ENCODE data around the gene INPP1.
"Not testable (repeated sequence)": the region's sequence is repeated elsewhere in the genome, so short reads cannot be mapped to it uniquely, and the experiment has no call there.

The INPP1 gene

DNA sequence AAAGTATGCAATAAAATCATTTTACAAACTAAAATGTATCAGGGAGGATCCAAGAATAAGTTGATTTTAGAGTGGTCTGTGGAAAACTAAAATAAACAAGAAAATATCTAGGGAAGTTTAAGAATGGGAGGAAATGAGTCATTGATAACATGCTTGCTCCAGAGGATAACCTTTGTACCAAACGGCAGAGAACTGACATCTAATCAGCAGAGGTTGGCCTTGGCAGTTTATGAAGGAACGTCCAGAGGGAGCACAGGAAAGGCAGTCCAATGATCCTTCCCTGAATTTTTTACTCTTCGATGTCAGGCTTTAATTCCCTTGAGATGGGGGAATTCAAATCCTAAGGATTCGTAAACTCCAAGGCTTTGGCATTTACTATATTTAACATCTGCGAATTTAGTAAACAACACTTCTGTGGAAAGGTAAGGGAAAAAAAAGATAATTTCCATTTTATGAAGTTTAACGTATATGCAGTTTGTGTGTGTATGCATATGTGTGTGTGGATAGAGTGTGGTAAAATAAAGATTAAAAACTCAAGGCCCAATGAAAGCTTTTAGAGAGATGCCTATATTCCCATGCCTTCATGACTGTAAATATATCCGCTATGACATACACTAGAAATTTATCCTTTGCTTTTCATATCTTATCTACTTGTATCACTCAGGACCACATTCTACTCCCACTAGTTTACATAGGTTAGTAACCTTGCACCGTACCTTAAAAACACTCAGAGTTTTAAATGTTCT lies 8.7 kb upstream of the INPP1 start:
- no peak overlapping the region for H3K9ac ChIP-seq (ENCODE audit: low read length)

DNA sequence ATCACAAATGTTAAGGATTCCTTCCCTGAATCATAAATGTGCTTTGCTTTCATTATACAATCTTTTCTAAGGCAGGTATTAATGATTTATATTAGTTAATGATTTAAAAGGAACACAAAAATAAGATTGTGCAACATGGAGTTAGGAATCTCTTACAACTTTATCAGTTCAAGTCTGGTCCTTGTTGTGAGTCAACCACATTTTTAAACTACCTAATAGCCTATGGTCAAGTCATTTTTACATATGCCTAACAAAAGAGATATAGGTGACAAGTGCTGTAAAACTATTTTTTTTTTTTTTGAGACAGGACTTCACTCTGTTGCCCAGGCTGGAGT lies 8.2 kb upstream of the INPP1 start:
- H3K4me3 ChIP-seq (ENCODE audit: low read length) = no peak overlapping the region
- H3K27me3 ChIP-seq (ENCODE audit: control insufficient read depth, insufficient read depth, low read length) = no peaks in the 10 kb centered on the region
- no peak overlapping the region for H3K27ac ChIP-seq (ENCODE audit: low read length)
- no peak overlapping the region for H3K9ac ChIP-seq (ENCODE audit: low read length)
- H3K36me3 ChIP-seq (ENCODE audit: control insufficient read depth, low read depth, low read length) = no peaks in the 10 kb centered on the region
- no peaks in the 10 kb centered on the region for H3K4me1 ChIP-seq (ENCODE audit: control insufficient read depth, low read depth, low read length)
- H3K9me3 ChIP-seq (ENCODE audit: control insufficient read depth, low read depth, low read length) = no peaks in the 10 kb centered on the region

More for the DNA sequence above, 8.7 kb upstream of the INPP1 start:
- H3K4me3 ChIP-seq (ENCODE audit: low read length) = no peak overlapping the region
- H3K27me3 ChIP-seq (ENCODE audit: control insufficient read depth, insufficient read depth, low read length) = no peaks in the 10 kb centered on the region
- H3K36me3 ChIP-seq (ENCODE audit: control insufficient read depth, low read depth, low read length) = no peaks in the 10 kb centered on the region
- H3K9me3 ChIP-seq (ENCODE audit: control insufficient read depth, low read depth, low read length) = no peaks in the 10 kb centered on the region
- no peaks in the 10 kb centered on the region for H3K4me1 ChIP-seq (ENCODE audit: control insufficient read depth, low read depth, low read length)
- H3K27ac ChIP-seq (ENCODE audit: low read length) = no peak overlapping the region

DNA sequence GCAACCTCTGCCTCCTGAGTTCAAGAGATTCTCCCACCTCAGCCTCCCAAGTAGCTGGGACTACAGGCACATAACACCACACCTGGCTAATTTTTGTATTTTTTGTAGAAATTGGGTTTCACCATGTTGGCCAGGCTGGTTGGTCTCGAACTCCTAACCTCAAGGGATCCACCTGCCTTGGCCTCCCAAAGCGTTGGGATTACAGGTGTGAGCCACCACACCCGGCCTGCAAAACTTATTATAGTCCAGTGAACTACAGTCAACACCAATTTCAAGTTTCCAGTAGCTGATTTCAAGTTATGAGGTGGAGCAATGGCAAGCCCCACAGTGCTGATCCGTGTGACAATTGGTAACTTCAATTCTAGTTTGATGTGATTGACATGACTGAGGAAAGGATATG lies 7.8 kb upstream of the INPP1 start:
- H3K36me3 ChIP-seq (ENCODE audit: control insufficient read depth, low read depth, low read length); H3K27me3 ChIP-seq (ENCODE audit: control insufficient read depth, insufficient read depth, low read length); H3K9me3 ChIP-seq (ENCODE audit: control insufficient read depth, low read depth, low read length); H3K4me3 ChIP-seq (ENCODE audit: low read length); H3K9ac ChIP-seq (ENCODE audit: low read length); H3K4me1 ChIP-seq (ENCODE audit: control insufficient read depth, low read depth, low read length); H3K27ac ChIP-seq (ENCODE audit: low read length): not testable (repeated sequence)

DNA sequence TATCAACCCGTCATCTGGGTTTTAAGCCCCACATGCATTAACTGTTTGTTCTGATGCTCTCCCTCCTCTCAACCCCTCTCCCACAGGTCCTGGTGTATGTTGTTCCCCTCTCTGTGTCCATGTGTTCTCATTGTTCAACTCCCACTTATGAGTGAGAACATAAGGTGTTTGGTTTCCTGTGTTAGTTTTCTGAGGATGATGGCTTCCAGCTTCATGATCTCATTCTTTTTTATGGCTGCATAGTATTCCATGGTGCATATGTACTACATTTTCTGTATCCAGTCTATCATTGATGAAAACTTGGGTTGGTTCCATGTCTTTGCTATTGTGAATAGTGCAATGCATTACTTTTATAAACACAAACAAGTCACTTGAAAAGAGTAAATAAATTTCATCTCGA lies 7.0 kb upstream of the INPP1 start:
- Histone ChIP-seq H3K36me3 (ENCODE audit: control insufficient read depth, low read depth, low read length) (no peaks in the 10 kb centered on the region), H3K9ac (ENCODE audit: low read length) (no peak overlapping the region), H3K4me1 (ENCODE audit: control insufficient read depth, low read depth, low read length) (peaks cover 6% of the 10 kb centered on the region), H3K4me3 (ENCODE audit: low read length) (no peak overlapping the region), H3K9me3 (ENCODE audit: control insufficient read depth, low read depth, low read length) (no peaks in the 10 kb centered on the region), H3K27ac (ENCODE audit: low read length) (no peak overlapping the region), H3K27me3 (ENCODE audit: control insufficient read depth, insufficient read depth, low read length) (no peaks in the 10 kb centered on the region)

DNA sequence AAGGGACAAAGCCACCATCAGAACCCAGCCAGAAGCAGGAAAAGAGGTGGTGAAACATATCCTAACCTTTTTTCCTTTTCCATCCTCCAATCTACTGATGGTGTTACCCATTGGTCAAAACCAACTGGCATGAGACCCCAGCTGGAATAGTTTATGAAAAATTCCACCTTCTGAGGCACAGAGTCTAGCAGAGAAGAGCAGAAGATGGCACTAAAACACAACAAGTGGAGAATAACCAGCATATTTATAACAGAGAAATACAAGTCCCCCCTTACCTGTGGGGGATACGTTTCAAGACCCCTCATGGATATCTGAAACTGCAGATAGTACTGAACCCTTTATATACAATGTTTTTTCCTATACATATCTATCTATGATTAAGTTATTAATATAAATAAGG lies 4.9 kb upstream of the INPP1 start:
- Histone ChIP-seq H3K9ac (ENCODE audit: low read length) (no peak overlapping the region), H3K4me1 (ENCODE audit: control insufficient read depth, low read depth, low read length) (peaks cover 6% of the 10 kb centered on the region), H3K27me3 (ENCODE audit: control insufficient read depth, insufficient read depth, low read length) (peaks cover 12% of the 10 kb centered on the region), H3K9me3 (ENCODE audit: control insufficient read depth, low read depth, low read length) (no peaks in the 10 kb centered on the region), H3K36me3 (ENCODE audit: control insufficient read depth, low read depth, low read length) (no peaks in the 10 kb centered on the region), H3K27ac (ENCODE audit: low read length) (no peak overlapping the region), H3K4me3 (ENCODE audit: low read length) (no peak overlapping the region)

DNA sequence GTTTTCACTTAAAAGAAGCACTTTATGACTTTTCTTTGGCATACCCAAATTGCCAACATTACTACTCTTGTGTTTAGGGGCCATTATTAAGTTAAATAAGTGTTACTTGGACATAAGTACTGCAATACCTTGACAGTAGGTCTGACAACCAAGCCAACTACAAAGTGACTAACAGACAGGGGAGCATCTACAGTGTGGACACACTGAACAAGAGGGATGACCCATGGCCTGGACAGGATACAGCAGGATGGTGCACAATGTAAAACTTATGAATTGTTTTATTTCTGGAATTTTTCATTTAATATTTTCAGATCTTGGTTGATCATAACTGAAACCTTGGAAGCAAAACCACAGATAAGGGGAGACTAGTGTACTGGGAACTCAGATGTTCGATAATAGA lies 4.0 kb upstream of the INPP1 start:
- Histone ChIP-seq H3K27ac (ENCODE audit: low read length) (no peak overlapping the region), H3K9ac (ENCODE audit: low read length) (no peak overlapping the region), H3K4me3 (ENCODE audit: low read length) (no peak overlapping the region), H3K27me3 (ENCODE audit: control insufficient read depth, insufficient read depth, low read length) (peaks cover 20% of the 10 kb centered on the region), H3K9me3 (ENCODE audit: control insufficient read depth, low read depth, low read length) (no peaks in the 10 kb centered on the region), H3K36me3 (ENCODE audit: control insufficient read depth, low read depth, low read length) (no peaks in the 10 kb centered on the region), H3K4me1 (ENCODE audit: control insufficient read depth, low read depth, low read length) (peaks cover 8% of the 10 kb centered on the region)

DNA sequence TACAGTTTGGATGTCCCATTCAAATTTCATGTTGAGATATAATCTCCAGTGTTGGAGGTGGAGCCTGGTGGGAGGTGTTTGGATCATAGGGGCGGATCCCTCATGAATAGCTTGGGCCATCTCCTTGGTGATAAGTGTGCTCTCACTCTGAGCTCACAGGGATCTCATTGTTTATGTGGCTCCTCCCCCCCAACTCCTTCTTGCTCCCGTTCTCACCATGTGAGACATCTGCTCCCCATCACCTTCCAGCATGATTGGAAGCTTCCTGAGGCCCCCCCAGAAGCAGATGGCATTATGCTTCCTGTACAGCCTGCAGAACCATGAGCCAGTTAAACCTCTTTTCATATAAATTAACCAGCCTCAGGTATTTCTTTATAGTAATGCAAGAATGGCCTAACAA lies 3.0 kb upstream of the INPP1 start:
- H3K9me3 ChIP-seq (ENCODE audit: control insufficient read depth, low read depth, low read length) = no peaks in the 10 kb centered on the region
- no peak overlapping the region for H3K9ac ChIP-seq (ENCODE audit: low read length)
- peaks cover 12% of the 10 kb centered on the region for H3K4me1 ChIP-seq (ENCODE audit: control insufficient read depth, low read depth, low read length)
- no peak overlapping the region for H3K4me3 ChIP-seq (ENCODE audit: low read length)
- H3K27me3 ChIP-seq (ENCODE audit: control insufficient read depth, insufficient read depth, low read length) = peaks cover 27% of the 10 kb centered on the region
- H3K27ac ChIP-seq (ENCODE audit: low read length) = no peak overlapping the region
- H3K36me3 ChIP-seq (ENCODE audit: control insufficient read depth, low read depth, low read length) = no peaks in the 10 kb centered on the region

DNA sequence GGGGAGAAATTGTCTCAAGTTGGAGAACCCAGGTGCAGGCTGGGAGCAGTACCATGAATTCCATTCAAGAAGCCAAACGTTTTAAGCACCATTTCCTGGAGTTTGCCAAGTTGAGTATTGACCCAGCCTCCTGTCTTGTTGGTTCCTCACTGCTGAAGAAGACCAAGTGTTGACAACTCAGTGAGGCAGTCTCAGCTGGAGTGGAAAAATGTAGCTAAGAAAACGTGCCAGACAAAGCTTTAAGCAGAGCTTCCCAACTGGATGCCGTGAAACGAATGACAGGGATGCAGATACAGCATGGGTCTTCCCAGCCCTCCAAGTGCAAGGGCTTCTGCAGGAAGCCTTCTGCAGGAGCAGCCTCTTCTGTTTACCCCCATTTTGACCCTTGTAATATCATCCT lies 778 bp upstream of the INPP1 start:
- Histone ChIP-seq H3K4me3 (ENCODE audit: low read length) (no peak overlapping the region), H3K36me3 (ENCODE audit: control insufficient read depth, low read depth, low read length) (no peaks in the 10 kb centered on the region), H3K27me3 (ENCODE audit: control insufficient read depth, insufficient read depth, low read length) (peaks cover 27% of the 10 kb centered on the region), H3K4me1 (ENCODE audit: control insufficient read depth, low read depth, low read length) (peaks cover 12% of the 10 kb centered on the region), H3K27ac (ENCODE audit: low read length) (no peak overlapping the region), H3K9ac (ENCODE audit: low read length) (no peak overlapping the region), H3K9me3 (ENCODE audit: control insufficient read depth, low read depth, low read length) (no peaks in the 10 kb centered on the region)

DNA sequence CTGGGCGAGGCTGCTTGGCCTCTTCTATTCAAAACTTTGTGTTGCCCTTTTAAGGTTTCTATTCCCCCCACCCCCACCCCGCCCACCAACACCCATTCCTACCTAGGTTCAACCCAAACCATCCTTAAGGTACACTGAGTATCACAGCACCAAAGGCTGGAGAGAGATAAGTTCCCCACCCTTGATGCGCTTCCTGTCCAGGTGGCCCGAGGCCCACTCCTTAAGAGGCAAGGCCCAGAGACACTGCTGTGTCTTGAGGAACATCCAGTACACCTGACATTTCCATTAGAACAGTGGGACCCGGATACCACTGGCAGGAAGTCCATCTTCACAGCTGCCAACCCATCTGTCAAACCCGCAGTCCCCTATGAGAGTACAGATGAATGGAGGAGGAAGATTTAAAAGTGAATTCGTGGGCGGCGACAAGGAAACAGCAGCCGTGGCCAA lies 277 bp upstream of the INPP1 start:
- Histone ChIP-seq H3K27me3 (ENCODE audit: control insufficient read depth, insufficient read depth, low read length) (peaks cover 27% of the 10 kb centered on the region), H3K9me3 (ENCODE audit: control insufficient read depth, low read depth, low read length) (no peaks in the 10 kb centered on the region), H3K4me1 (ENCODE audit: control insufficient read depth, low read depth, low read length) (peaks cover 12% of the 10 kb centered on the region), H3K36me3 (ENCODE audit: control insufficient read depth, low read depth, low read length) (no peaks in the 10 kb centered on the region), H3K9ac (ENCODE audit: low read length) (no peak overlapping the region), H3K4me3 (ENCODE audit: low read length) (peak overlapping the region; percentile 71), H3K27ac (ENCODE audit: low read length) (no peak overlapping the region)

DNA sequence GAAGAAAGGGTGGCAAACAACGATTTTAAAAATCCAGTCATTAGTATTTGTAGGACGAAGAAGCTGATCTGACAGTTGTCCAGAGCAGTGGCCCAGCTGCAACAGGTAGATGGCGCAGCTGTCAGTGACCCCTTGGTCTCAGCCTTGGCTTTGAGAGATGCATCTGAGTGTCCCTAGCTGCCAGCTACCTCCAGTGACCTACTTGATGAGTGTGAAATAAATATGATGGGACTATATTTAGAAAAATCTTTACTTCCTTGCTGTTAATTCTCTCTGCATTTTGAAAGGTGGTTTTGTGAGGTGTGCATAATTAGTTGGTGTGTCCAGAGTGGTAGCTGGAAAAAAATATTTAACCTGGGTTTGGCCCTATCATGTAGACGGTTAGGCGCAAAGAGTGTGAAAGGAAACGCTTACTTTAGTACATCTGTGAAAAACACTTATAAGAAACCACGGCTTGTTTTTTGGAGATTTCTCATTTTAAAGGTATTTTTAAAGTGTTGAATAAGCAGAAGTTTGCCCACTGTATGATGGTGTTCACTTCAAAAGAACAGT lies 963 bp downstream of the INPP1 start:
- no peak overlapping the region for H3K9ac ChIP-seq (ENCODE audit: low read length)
- no peaks in the 10 kb centered on the region for H3K36me3 ChIP-seq (ENCODE audit: control insufficient read depth, low read depth, low read length)
- H3K27me3 ChIP-seq (ENCODE audit: control insufficient read depth, insufficient read depth, low read length) = peaks cover 27% of the 10 kb centered on the region
- H3K4me1 ChIP-seq (ENCODE audit: control insufficient read depth, low read depth, low read length) = peaks cover 12% of the 10 kb centered on the region
- H3K27ac ChIP-seq (ENCODE audit: low read length) = no peak overlapping the region
- H3K9me3 ChIP-seq (ENCODE audit: control insufficient read depth, low read depth, low read length) = no peaks in the 10 kb centered on the region
- peak overlapping the region; percentile 71 for H3K4me3 ChIP-seq (ENCODE audit: low read length)

DNA sequence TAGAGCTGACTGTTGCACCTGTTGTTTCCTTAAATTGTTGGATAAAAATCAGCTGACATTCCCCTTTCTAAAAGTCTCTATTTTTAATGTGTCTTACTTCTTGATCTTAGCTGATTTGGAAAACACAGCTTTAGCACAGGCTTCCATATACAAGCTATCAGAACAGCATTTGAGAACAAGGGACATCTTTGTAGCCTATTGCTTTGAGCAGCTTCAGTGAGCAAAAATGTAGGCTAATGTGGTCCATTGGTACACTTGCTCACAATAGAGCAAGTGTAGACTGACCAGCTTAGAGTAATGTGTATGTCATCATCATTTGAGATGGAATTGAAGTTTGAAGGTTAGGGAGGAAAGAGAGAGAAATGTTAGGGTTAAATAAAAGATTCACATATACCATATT lies 7.0 kb downstream of the INPP1 start:
- no peak overlapping the region for H3K27ac ChIP-seq (ENCODE audit: low read length)
- no peaks in the 10 kb centered on the region for H3K36me3 ChIP-seq (ENCODE audit: control insufficient read depth, low read depth, low read length)

DNA sequence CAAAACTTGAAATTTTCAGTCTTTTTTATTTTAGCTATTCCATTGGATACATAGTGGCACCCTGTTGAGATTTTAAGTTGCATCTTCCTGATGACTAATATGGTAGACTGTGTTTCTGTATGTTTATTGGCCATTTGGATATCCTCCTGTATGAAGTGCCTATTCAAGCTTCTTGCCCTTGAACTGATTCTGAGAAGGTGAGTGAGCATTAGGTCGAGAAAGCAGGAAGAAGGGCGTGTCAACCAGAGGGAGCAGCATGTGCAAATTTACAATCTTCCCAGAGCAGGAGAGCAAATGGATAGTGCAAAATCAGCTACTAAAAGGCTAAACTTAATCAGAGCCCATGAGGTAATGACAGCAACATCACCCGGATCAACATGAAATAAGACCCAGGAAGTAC lies 8.6 kb downstream of the INPP1 start:
- Histone ChIP-seq H3K4me3 (ENCODE audit: low read length) (no peak overlapping the region), H3K27me3 (ENCODE audit: control insufficient read depth, insufficient read depth, low read length) (no peaks in the 10 kb centered on the region), H3K9ac (ENCODE audit: low read length) (no peak overlapping the region), H3K36me3 (ENCODE audit: control insufficient read depth, low read depth, low read length) (no peaks in the 10 kb centered on the region), H3K9me3 (ENCODE audit: control insufficient read depth, low read depth, low read length) (no peaks in the 10 kb centered on the region), H3K27ac (ENCODE audit: low read length) (no peak overlapping the region), H3K4me1 (ENCODE audit: control insufficient read depth, low read depth, low read length) (no peaks in the 10 kb centered on the region)

More for the DNA sequence above, 7.0 kb downstream of the INPP1 start:
- no peaks in the 10 kb centered on the region for H3K27me3 ChIP-seq (ENCODE audit: control insufficient read depth, insufficient read depth, low read length)
- H3K9me3 ChIP-seq (ENCODE audit: control insufficient read depth, low read depth, low read length) = no peaks in the 10 kb centered on the region
- no peak overlapping the region for H3K4me3 ChIP-seq (ENCODE audit: low read length)
- H3K9ac ChIP-seq (ENCODE audit: low read length) = no peak overlapping the region
- no peaks in the 10 kb centered on the region for H3K4me1 ChIP-seq (ENCODE audit: control insufficient read depth, low read depth, low read length)
